ENCODE results near the gene HOXA7.

GRCh38 chr7:27205325-27206280 lies 49.1 kb upstream of the HOXA7 start:
- no peak for TF ChIP-seq EZH2 (IDR thresholded peaks at IDR 0.05; ENCODE audit: insufficient read depth, poor library complexity, severe bottlenecking)
- no peak for TF ChIP-seq EZH2phosphoT487 (IDR thresholded peaks at IDR 0.05; ENCODE audit: insufficient read depth, low read depth)
